GM21367 (cell line): Measurements from ENCODE around the gene TTC21A.

ENCODE experiments used
- ATAC-seq: cut with Tn5 transposase; IDR thresholded peaks from one replicate; pipeline ENCODE4 v1.9.1; 2021; ENCODE audit not compliant: unreplicated experiment

The TTC21A gene

DNA sequence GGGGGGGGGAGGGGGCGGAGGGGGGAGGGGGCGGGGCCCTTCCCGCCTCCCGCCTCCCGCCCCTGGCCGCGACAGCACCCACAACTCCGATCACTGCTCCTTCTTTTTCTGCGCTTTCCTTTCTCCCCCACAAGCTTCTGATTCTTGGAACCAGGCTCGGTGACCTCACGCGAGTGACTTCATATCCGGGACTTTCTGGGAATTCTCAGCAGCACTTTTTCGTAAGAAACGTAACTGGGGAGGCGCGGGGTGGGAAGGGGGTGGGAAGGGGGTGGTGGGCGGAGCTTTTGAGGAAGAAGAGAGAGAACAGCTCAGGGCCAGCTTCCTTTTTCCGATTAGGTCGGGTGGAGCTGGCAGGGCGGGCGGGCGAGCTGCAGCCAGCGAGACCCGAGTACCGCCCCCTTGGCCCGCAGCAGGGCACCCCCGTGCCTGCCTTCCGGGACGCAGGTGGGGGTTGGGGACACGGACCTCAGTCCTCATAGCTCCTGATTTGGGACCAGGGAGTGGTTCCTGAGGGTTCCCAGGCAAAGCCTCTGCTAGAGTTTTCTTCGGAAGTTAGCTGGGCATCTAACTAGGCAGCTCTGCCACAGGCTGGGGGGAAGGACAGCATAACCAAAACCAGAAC lies 70.3 kb downstream of the TTC21A start:
- ATAC-seq: no peak

DNA sequence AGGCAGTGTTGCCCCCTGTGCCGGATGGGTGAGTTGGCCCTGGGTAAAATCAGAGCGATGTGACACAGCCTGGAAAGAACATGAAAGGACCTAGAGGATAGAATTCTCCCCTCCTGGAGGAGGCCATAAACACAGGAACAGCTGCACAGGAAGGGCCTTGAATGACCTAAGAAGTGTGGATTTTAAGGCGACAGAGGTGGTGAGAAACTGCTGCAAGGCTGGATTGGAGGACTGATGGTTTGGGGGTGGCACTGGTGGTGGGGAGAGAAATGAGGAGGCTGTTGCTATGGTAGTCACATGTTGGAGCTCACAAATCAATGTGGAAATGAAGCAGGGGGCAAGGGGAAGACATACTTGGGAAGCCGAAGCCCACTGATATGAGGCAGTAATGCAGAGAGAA lies 71.1 kb downstream of the TTC21A start:
- no peak for ATAC-seq

DNA sequence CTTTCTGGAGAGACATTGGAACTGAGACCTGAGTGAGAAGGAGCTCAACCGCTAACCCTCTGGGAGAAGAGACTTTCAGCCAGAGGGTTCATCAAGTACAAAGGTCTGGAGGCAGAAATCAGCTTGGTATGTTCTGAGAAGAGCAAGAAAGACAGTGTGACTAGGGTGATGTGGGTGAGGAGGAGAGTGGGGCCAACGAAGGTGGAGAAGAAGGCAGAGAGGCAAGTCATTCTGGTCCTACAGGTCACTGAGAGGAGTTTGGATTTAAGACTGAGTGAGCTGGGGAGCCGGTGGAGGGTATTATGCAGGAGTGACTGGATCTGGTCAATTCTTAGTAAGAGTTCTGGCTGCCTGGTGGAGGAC lies 72.7 kb downstream of the TTC21A start:
- no peak for ATAC-seq

DNA sequence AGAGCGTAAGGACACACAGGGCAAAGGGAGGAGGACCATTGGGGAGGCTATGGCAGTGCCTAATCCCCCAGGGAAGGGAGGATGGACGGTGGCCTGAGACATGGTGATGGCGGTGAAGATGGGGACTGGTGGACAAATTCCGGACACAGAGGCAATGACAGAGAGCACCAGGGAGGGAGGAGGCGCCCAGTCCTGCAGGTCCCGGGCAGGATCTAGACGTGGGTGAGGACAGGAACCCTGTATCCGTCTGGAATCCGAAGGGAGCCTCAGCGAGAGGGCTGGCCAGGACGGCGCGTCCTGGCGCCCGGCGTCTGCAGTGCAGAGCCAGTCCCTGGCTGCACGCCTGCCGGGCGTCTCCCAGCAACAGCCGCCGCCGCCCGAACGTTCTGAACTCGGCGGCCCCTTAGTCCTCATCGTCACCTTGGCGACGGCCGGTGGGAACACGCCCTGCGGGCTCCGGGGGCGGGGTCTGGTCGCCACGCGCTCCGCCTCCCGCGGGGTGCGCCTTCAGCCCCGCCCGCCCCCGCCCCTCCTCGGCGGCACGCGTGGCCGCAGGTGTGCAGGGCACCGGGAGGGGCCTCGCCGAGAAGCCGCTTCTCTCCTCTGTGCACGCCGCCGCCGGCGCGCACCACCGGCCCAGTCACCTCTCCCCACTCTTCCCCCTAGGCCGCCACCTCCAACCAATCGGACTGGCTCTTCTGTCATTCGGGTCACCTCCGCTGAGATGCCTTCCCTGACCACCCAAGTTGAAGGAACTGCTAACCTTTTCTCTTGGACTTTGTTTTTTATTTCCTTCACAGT lies 73.3 kb downstream of the TTC21A start:
- peak; percentile 88 for ATAC-seq

DNA sequence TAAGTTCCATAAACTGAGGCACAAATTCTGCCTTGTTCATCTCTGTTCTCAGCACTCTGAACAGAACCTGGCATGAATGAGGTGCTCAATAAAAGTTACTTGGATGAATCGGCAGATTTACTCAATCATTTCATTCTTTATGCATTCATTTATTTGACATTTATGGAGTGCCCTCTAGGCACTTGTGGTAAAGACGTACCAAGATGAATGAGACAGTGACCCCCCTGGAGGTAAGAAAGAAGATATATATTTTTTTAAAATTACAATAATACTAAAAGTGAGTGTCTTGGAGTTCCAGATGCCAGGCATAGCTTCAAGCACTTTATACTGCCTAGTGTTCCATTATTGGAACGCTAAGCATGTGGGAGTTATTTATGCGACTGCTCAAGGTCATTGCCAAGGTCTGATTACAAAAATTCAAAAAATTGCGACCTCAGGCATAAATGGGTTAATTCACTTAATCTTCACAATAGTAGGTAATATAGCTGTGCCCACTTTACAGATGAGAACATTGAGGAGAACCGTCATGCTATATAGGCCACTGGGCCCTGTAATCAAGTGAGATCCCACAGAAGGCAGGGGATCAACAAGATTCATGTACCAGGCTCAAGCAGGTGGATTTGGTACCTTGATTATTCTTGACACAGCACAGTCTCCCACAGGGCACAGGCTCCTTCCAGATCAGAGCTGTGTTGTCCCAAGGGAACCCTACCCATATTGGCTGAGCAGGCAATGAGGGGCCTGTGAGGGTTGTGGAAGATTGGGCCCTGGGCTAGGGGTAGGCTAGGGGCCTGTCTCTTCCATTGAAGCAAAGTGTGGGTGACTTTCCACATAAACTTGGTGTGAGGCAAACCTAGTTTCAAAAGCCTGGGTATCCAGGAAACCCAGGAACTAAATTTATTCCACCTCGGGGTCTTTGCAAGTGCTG lies 74.2 kb downstream of the TTC21A start:
- no peak for ATAC-seq

DNA sequence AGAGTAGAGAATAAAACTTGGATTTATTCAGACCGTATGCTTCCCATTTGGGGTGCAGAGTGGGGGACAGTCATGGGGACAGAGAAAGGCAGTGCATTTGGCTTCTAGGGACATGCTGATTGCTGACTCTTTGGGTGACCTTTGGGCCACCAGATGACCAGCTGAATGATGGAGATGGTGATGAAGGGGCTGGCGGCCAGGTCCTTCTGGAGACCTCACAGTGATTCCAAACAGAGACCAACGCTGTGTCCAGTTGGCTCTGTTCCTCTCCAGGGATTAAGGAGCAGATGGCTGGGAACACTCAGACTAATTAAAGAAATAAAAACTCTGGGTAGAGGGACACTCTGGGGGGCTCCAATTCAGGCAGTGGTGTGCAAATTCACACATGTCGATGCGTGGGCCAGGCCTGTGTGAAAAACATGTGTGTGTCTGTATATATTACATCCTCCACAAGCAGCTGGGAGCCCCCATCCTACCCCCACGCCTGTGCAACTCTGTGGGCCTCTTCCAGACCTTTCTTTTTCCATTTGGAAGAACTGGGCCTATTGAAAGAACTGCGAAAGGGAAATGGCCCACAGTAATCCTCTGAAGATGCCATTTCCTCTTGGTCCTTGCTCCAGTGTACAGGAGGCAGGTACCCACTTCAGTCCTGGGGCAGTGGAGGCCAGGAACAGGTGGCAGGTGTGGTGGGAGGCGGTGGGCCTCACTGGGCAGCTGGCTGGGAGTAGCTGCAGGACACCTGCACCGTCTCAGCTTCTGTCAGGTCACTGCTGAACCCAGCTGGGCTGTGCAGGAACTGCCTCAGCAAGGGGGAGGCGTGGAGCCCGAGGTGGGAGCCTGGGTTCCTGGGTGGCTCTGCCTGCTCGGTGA lies 76.0 kb downstream of the TTC21A start:
- ATAC-seq: no peak

DNA sequence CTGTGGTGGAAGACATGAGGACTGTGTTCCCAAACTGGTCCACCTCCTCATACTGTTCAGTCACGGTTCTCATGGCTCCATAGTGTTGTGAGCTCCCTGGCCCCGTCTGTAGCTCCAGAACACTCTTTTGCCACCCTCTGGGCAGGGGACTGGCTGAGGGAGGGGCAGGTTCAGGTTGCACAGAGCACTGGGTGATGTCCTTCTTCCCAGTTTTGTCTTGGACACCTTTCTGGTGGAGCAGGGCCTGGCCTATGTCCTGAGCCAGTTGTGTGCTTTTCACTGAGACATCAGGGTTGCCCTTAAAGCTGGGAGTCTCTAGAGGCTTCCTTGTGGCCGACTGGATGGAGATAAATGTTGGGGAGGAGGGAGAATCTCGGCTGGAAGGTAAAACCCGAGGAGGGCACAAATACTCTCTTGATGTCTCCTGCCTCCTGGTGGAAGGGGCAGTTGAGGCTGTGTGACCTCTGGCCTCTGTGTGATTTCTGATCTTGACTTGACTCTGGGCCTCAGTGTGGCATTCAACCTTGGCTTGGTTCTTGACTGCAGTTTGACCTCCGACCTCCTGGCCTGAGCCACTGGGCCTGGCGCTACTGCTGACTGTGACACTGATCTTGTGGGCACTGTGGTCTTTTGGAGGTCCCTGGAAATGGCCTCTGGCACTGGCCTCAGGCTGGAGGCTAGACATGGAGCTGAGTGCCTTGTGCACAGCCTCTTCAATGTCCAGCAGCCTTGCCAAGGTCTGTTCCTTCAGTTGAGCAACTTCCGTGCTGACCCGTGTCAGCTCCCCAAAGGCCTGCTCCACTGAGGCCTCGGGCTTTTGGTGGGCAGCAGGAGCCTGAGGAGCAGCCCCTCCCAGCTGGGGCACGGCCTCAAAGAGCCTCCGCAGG lies 76.8 kb downstream of the TTC21A start:
- ATAC-seq: no peak

DNA sequence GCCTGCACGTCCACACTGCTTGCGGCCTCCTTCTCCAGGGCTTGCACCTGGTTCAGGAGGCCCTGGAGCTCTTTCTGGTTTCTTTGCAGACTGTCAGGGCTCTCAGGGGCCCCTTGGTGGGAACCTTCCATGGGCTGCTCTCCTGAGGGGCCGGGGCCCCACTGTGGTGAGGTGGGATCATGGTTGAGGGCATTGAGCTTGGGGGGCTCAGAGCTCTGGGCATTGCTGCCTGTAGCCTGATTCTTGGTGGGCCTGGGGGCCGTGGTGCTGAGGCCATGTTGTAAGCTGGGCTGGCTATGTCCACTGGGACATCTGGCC lies 77.4 kb downstream of the TTC21A start:
- ATAC-seq: no peak

DNA sequence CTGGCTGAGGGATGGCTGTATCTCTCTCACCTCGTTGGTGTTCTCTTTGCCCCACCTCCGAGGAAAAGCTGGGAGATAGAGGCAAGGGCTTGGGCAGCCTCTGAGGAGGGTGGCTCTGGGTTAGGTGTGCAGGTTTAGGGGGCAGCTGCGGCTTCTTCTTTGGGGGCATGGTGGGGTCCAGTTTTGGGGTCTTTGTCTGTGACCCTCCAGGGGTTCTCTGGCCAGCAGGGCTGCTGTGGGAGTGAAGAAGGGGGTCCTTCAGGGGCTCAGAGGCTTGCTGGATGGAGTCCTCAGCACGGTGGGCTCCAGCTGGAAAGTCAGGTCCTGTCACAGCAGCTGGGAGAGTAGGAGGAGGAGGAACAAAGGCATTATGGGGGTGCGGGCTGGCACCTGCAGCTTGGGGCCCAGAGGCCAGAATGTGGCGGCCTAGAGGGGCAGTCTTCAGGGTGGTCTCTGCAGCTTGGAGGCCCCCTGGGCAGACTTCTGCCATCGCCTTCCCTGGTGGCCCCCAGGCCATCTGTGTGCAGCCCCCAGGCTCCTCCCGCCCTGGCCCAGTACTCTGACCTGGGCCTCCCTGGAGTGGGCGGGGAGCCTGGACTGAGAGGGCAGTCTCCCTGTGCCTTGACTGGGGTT lies 78.0 kb downstream of the TTC21A start:
- ATAC-seq: no peak

DNA sequence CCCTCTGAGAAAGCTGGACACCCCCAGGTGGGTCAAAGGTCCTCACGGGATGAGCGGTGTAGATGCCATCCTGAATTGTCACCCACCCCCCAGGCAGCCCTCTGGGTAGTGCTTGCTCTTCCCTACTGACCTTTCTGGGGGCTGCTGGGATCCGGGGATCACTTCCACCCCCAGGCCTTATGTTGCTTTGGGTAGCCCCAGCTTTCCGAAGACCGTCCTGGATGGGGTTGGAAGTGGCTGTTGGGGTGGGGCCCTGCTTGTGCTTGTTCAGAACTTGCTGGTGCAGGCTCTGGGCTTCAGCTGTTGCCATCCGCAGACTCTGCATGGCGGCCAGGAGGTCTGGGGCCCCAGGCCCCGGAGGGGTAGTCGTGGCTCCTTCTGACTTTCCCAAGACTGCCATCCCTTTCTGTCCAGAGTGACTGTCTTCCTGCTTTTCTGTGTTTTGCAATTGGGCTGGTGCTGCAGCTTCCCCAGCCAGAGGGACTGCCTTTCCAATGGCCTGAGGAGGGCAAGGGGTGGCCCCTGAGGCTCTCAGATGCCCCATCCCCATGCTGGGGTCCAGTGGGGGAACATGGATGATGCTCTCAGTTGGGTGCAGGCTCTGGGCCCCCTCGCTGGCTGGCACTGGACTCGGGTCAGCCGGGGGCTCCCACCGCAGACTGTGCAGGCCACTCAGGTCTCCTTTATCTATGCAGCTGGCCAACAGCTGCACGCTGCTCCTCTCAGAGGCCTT lies 78.6 kb downstream of the TTC21A start:
- ATAC-seq: no peak

DNA sequence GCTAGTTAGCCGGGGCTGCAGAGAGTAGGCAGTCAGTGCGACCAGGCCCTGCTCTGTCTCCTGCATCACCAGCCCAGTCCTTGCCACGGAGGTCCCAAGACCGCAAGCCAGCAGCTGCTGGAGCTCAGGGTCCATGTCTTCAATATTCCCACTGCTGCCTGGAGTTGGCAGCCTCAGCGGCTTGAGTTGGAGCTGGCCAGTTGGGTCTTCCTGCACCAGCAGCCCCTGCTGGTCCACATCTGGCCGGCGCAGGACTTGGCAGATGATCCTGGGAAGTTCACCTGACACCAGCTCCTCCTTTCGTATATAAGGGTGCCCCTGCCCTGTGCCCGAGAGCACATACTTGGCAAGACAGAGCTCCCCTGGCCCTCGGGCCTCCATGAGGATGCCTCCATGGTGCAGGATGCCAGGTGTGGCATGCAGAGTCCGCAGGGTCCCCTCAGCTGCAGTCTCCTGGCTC lies 79.2 kb downstream of the TTC21A start:
- ATAC-seq: no peak

DNA sequence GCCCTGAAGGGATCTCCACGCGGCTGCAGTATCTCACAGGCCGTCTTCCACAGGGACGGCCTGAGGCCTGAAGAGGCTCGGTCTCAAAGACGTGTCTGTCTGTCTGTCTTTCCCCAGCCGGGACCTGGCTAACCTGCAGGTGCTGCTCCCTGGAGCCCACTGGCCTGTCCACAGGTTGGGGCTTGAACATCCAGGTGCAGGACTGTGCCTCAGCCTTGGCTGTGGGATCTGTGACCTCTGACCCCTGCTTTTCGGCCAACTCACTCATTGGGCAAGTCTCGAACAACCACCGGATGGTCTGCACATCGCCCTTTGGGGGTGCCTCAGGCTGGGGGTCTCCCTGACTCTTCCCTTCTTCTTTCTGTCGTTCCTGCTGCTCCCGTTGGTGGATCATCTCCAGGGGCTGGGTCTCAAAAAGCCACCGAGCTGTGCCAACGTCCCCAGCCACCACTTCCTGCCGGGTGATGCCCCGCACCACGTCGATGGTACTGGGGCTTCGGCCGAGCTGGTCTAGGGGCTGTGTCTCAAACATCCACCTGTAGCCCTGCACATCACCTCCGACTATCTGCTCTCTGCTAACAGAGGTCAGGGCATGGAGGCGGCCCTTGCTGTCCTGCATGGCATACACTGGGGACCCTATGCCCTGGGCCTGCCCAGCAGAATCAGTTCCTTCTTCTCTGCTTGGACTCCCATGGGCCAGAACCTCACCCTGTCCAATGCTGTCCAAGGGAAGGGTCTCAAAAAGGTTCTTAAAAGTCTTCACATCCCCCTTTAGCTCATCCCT lies 80.1 kb downstream of the TTC21A start:
- no peak for ATAC-seq
